Gastroesophageal sphincter (tissue), 4 donors: ENCODE measurements around the gene IL27RA. TPM values are rescaled to one million over a fixed set of nuclear protein-coding genes. Genes with fewer than 3 reads are reported as not detected.

Experiments
- ATAC-seq: fragments of 150-250 bp; one replicate; pipeline ENCODE4 v1.9.1; 2016; ENCODE audit warnings: mild to moderate bottlenecking, moderate library complexity
- H3K27ac ChIP-seq, 4 donors: fragments of 200-600 bp; sonication (generic) in 3 of 4; 1 replicate in 3 of 4; 2 replicates in 1 of 4; pipeline ENCODE4 v1.5.1; 2016 to 2019
- H3K27me3 ChIP-seq: fragments of 200-600 bp; sonication (generic); one replicate; pipeline ENCODE4 v1.5.1; 2019
- H3K36me3 ChIP-seq, 2 donors: fragments of 200-600 bp; sonication (generic); one replicate each; pipeline ENCODE4 v1.5.1; 2019; ENCODE audit warnings: control low read depth in 1 of 2
- H3K4me1 ChIP-seq, 3 donors: fragments of 200-600 bp; sonication (generic); 1 replicate in 2 of 3; 2 replicates in 1 of 3; pipeline ENCODE4 v1.5.1; 2016 to 2019; ENCODE audit warnings: control low read depth in 2 of 3
- H3K4me3 ChIP-seq, 2 donors: fragments of 200-600 bp; sonication (generic); one replicate each; pipeline ENCODE4 v1.5.1; 2019; ENCODE audit warnings: mild to moderate bottlenecking in 1 of 2, moderate library complexity in 1 of 2
- H3K9me3 ChIP-seq, 3 donors: fragments of 200-600 bp; sonication (generic); one replicate each; pipeline ENCODE4 v1.5.1; 2017 to 2019; ENCODE audit warnings: control low read depth in 2 of 3
- EP300 ChIP-seq: sonication (generic); formaldehyde crosslinking; IDR thresholded peaks from one replicate; pipeline ENCODE4 v1.6.1; 2017; ENCODE audit warnings: antibody characterized with exemption, mild to moderate bottlenecking
- POLR2A ChIP-seq, 2 donors: fragments of 450-650 bp; IDR thresholded peaks; one replicate each; pipeline ENCODE4 v1.6.1; 2017; ENCODE audit warnings: antibody characterized with exemption in 2 of 2, mild to moderate bottlenecking in 2 of 2, moderate library complexity in 1 of 2
- POLR2AphosphoS5 ChIP-seq: sonication (generic); formaldehyde crosslinking; IDR thresholded peaks from one replicate; pipeline ENCODE4 v1.6.1; 2017; ENCODE audit warnings: antibody characterized with exemption
- WGBS, 2 donors: methylation state at CpG; one replicate each; pipeline ENCODE4 v1.1.5; 2018; ENCODE audit warnings: low coverage in 1 of 2; 5-methylcytosine and 5-hydroxymethylcytosine counted together
- total RNA-seq, 4 donors: library from RNA; depleted of rRNA; stranded (reverse); fragments of >200 nt; gene quantifications; one replicate each; pipeline ENCODE4 v1.1.0, GENCODE V29; 2016
- TF ChIP-seq, protein P1 (sequence below), 4 experiments: fragments of 200-600 bp in 2 of 4; fragments of 450-650 bp in 2 of 4; sonication (generic) in 1 of 4; IDR thresholded peaks; one replicate each; pipeline ENCODE4 v1.5.1; 2017 to 2019; ENCODE audit warnings: antibody characterized with exemption in 4 of 4, mild to moderate bottlenecking in 2 of 4, moderate library complexity in 2 of 4

IL27RA gene
- total RNA-seq, 4 donors from 2014 or later: 1.1 to 5.4 (median 3.1) TPM

DNA sequence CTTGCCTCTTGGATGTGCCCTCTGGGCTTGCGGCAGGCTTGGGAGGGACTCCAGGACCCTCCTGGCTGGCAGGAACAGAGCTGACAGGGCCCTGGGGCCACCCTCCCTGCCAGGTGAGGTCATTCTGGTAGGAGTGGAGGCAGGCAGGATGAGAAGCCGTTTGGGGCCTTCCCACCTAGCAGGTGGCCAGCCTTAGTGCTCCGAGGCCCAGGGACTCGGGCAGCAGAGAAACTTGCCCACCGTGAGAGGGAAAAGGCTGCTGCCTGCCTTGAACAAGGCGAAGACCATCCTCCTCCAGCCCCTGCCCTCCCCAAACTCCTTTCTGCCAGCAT, 34.0 kb upstream of the IL27RA start:
- no CpG with 5 or more reads among the region's 6 CpGs for WGBS, 2 donors
- H3K27me3 ChIP-seq: no peaks in the 10 kb centered on the region
- TF ChIP-seq EP300 (no peak), POLR2AphosphoS5 (no peak), POLR2A (IDR thresholded peaks at IDR 0.05) (no peak)
- TF ChIP-seq, protein P1, sequence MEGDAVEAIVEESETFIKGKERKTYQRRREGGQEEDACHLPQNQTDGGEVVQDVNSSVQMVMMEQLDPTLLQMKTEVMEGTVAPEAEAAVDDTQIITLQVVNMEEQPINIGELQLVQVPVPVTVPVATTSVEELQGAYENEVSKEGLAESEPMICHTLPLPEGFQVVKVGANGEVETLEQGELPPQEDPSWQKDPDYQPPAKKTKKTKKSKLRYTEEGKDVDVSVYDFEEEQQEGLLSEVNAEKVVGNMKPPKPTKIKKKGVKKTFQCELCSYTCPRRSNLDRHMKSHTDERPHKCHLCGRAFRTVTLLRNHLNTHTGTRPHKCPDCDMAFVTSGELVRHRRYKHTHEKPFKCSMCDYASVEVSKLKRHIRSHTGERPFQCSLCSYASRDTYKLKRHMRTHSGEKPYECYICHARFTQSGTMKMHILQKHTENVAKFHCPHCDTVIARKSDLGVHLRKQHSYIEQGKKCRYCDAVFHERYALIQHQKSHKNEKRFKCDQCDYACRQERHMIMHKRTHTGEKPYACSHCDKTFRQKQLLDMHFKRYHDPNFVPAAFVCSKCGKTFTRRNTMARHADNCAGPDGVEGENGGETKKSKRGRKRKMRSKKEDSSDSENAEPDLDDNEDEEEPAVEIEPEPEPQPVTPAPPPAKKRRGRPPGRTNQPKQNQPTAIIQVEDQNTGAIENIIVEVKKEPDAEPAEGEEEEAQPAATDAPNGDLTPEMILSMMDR (IDR thresholded peaks at IDR 0.05): no peak
- peaks cover 0 to 8% (median 0%) of the 10 kb centered on the region in 3 donors for H3K9me3 ChIP-seq
- no peak for ATAC-seq
- H3K4me3 ChIP-seq: no peak overlapping the region
- no peak overlapping the region for H3K27ac ChIP-seq
- peaks cover 0 to 10% (median 1%) of the 10 kb centered on the region in 3 donors for H3K4me1 ChIP-seq
- peaks cover 0 to 42% of the 10 kb centered on the region in 2 donors for H3K36me3 ChIP-seq

DNA sequence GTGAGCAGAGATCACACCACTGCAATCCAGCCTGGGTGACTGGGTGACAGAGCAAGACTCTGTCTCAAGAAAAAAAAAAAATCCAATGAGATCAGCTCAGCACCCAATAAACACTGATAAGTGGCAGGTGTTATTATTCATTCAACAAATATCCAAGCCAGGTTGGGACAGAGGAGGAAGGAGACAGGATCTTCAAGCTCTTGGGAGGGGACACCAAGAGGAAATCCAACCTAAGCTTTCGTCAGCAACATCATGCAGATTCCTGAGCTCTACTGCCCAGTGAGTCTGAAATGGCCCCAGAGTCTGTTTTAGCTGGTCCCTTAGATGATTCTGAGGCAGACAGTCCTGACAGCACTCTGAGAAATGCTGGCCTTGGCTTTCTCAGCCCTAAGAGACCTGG, 33.1 kb upstream of the IL27RA start:
- 86 to 100% methylated on average over 1 of the region's 1 CpG for WGBS, 2 donors
- Histone ChIP-seq H3K4me3 (no peak overlapping the region), H3K4me1 (peaks cover 0 to 18% (median 10%) of the 10 kb centered on the region in 3 donors), H3K27ac (no peak overlapping the region), H3K9me3 (peaks cover 0 to 8% (median 0%) of the 10 kb centered on the region in 3 donors), H3K27me3 (no peaks in the 10 kb centered on the region), H3K36me3 (peaks cover 0 to 34% of the 10 kb centered on the region in 2 donors)
- TF ChIP-seq EP300 (no peak), POLR2A (IDR thresholded peaks at IDR 0.05) (no peak), POLR2AphosphoS5 (no peak)
- TF ChIP-seq, protein P1 (IDR thresholded peaks at IDR 0.05): no peak
- ATAC-seq: no peak

DNA sequence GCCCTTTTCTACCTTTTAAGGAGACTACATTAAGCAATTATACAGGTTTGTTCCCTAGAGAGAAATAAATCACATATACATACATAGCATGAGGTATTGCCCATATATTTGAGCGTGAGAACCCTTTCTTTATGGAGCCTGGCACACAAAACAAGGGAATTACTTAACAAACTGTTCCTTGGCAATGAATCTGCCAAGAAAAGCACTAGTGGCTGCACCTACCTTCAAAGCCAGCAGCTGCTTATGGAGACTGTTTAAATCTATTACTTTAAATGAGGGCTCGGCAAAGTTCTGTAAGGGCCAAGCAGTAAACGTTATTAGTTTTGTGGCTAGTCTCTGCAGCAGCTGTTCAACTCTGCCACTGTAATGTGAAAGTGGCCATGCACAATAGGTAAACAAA, 32.5 kb upstream of the IL27RA start:
- TF ChIP-seq POLR2A (IDR thresholded peaks at IDR 0.05) (no peak), EP300 (no peak), POLR2AphosphoS5 (no peak)
- TF ChIP-seq, protein P1 (IDR thresholded peaks at IDR 0.05): no peak
- H3K27ac ChIP-seq: no peak overlapping the region
- H3K4me1 ChIP-seq: peaks cover 0 to 25% (median 10%) of the 10 kb centered on the region in 3 donors
- peaks cover 0 to 8% (median 0%) of the 10 kb centered on the region in 3 donors for H3K9me3 ChIP-seq
- peaks cover 0 to 32% of the 10 kb centered on the region in 2 donors for H3K36me3 ChIP-seq
- no peak overlapping the region for H3K4me3 ChIP-seq
- no peak for ATAC-seq
- no peaks in the 10 kb centered on the region for H3K27me3 ChIP-seq
- 100% methylated on average over 3 of the region's 3 CpGs; no CpG with 5 or more reads in 1 of the 2 donors for WGBS, 2 donors

DNA sequence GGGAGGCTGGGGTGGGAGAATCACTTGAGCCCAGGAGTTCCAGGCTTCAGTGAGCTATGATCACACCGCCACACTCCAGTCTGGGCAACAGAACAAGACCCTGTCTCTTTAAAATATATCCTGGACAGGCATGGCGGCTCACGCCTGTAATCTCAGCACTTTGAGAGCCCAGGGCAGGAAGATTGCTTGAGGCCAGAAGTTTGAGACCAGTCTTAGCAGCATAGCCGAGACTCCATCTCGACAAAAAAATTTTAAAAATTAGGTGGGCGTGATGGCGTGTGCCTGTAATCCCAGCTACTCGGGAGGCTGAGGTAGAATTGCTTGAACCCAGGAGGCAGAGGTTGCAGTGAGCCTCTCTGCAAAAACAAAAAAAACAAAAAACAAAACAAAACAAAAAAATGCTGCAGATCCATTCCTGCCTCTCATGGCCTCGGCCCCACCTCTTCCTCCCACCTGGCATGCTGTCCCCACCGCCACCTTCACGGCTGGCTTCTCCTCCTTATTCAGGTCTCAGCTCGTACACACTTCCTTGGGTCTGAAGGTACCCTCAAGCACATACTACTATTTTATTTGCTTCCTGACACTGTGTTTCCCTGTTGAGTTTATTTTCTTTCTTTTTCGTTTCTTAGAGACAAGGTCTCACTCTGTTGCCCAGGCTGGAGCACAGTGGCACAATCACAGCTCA, 30.7 kb upstream of the IL27RA start:
- H3K27ac ChIP-seq: no peak overlapping the region
- no peak for ATAC-seq
- 78 to 84% methylated on average over 7 to 11 of the region's 13 CpGs for WGBS, 2 donors
- peaks cover 0 to 31% of the 10 kb centered on the region in 2 donors for H3K36me3 ChIP-seq
- H3K9me3 ChIP-seq: peaks cover 0 to 8% (median 0%) of the 10 kb centered on the region in 3 donors
- H3K4me1 ChIP-seq: peaks cover 0 to 35% (median 18%) of the 10 kb centered on the region in 3 donors
- no peak overlapping the region for H3K4me3 ChIP-seq
- no peaks in the 10 kb centered on the region for H3K27me3 ChIP-seq
- no peak for TF ChIP-seq EP300
- no peak for TF ChIP-seq POLR2A (IDR thresholded peaks at IDR 0.05)
- TF ChIP-seq, protein P1 (IDR thresholded peaks at IDR 0.05): no peak
- no peak for TF ChIP-seq POLR2AphosphoS5

DNA sequence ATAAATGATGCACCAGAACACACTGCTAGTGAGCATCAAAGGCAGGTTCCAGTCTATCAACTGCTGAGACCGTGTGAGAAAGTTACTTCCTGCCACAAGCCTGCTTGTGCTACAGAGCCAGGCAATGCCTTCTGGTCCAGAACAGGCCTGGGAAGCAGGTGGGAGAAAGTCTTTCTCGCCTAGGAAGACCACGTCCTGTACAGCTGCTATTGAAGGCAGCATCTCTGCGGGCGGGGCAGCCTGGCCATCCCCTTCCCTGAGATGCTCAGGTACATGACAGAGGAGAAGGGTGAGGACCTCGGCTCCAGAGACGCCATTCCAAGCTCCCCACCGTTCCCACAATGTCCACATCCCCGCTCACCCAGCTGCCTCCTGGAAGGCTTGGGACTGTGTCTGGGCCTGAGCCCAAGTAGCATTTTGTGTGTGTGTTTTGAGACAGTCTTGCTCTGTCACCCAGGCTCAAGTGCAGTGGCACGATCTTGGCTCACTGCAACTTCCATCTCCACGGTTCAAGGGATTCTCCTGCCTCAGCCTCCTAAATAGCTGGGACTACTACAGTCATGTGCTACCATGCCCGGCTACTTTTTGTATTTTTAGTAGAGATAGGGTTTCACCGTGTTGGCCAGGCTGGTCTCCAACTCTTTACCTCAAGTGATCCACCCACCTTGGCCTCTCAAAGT, 28.9 kb upstream of the IL27RA start:
- peaks cover 0 to 41% (median 18%) of the 10 kb centered on the region in 3 donors for H3K4me1 ChIP-seq
- H3K4me3 ChIP-seq: no peak overlapping the region
- ATAC-seq: no peak
- peaks cover 0 to 8% (median 0%) of the 10 kb centered on the region in 3 donors for H3K9me3 ChIP-seq
- peak overlapping the region in 3 of 4 donors; percentile 99 for H3K27ac ChIP-seq
- H3K36me3 ChIP-seq: peaks cover 0 to 20% of the 10 kb centered on the region in 2 donors
- H3K27me3 ChIP-seq: no peaks in the 10 kb centered on the region
- WGBS, 2 donors: 27 to 61% methylated on average over 5 to 6 of the region's 13 CpGs
- TF ChIP-seq, protein P1 (IDR thresholded peaks at IDR 0.05): no peak
- TF ChIP-seq POLR2A (IDR thresholded peaks at IDR 0.05): no peak
